Measurements from ENCODE around the gene PDCD7.

DNA sequence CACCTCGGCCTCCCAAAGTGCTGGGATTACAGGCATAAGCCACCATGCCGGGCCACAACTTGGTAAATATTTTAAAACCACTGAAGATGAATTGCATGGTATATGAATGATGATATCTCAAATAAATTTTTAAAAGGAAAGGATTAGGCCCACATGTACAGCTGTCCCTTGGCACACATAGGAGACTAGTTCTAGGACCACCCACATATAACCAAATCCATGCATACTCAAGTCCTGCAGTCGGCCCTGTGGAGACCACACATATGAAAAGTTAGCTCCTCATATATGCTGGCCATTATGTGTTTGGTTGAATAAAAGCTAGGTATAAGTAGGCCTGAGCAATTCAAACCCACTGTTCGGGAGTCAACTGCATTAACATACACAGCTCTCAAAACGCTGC, 40.9 kb upstream of the PDCD7 start:
- no peak for TF ChIP-seq CTCF (IDR thresholded peaks at IDR 0.05)
- no peak for TF ChIP-seq POLR2A (IDR thresholded peaks at IDR 0.05)
- no peak for TF ChIP-seq EP300 (IDR thresholded peaks at IDR 0.05)
